Endothelial cell of umbilical vein (primary cell): ENCODE results near the gene MYO18A. TPM values are rescaled to one million over a fixed set of nuclear protein-coding genes. Genes with fewer than 3 reads are reported as not detected.

ENCODE experiments used
- BruUV-seq: library from RNA; stranded (reverse); fragments of 400-500 nt; replicated peaks from 2 replicates; lab custom pipeline; 2021; lab: Mats Ljungman, UMichigan
- CTCF ChIA-PET: fragments of 300-600, 350-600 bp; sonication (Branson Sonifier 250); formaldehyde crosslinking; loops from one replicate; lab custom pipeline; 2021; ENCODE audit warnings: antibody characterized with exemption, inconsistent platforms; lab: Charles Lee
- POLR2A ChIA-PET: fragments of 300-600, 350-600 bp; sonication (Branson Sonifier 250); formaldehyde crosslinking; loops from one replicate; lab custom pipeline; 2021; ENCODE audit warnings: antibody characterized with exemption, inconsistent platforms; lab: Charles Lee
- DNase-seq: peaks from one replicate; pipeline ENCODE4 v3.0.0-alpha.2; 2011; ENCODE audit warnings: low read depth, low spot score
- FAIRE-seq: peaks from 2 replicates; lab custom pipeline; 2011; peaks lifted over from hg19 to GRCh38; lab: Jason Lieb, UNC
- H2AFZ ChIP-seq: 2 replicates; pipeline ENCODE4 v1.6.0; 2012; ENCODE audit warnings: low read depth, low read length, control low read depth, inconsistent platforms
- H3K27ac ChIP-seq: 2 replicates; pipeline ENCODE4 v1.5.1; 2011; ENCODE audit warnings: low read depth, mild to moderate bottlenecking, control low read depth, low read length, moderate library complexity; ENCODE audit not compliant: insufficient read depth
- H3K27me3 ChIP-seq, 2 experiments: 2 replicates each; pipeline versions ENCODE4 v1.6.0 to v1.6.1; 2011; ENCODE audit warnings: low read length in 2 of 2, mixed read lengths in 1 of 2; ENCODE audit not compliant: control insufficient read depth in 2 of 2, insufficient read depth in 2 of 2
- H3K36me3 ChIP-seq, 2 experiments: 2 replicates in 1 of 2; 3 replicates in 1 of 2; pipeline ENCODE4 v1.5.1; 2011; ENCODE audit warnings: low read length in 2 of 2, mild to moderate bottlenecking in 1 of 2, moderate library complexity in 1 of 2; ENCODE audit not compliant: control insufficient read depth in 2 of 2, insufficient read depth in 2 of 2; ENCODE audit errors: extremely low read depth in 1 of 2
- H3K4me1 ChIP-seq: 3 replicates; pipeline ENCODE4 v1.5.1; 2011; ENCODE audit warnings: mild to moderate bottlenecking, low read length; ENCODE audit not compliant: control insufficient read depth, insufficient read depth; ENCODE audit errors: extremely low read depth
- H3K4me2 ChIP-seq: 2 replicates; pipeline ENCODE4 v1.6.1; 2011; ENCODE audit warnings: low read length, control low read depth, mixed read lengths; ENCODE audit not compliant: insufficient read depth
- H3K4me3 ChIP-seq, 3 experiments: fragments of 200-600 bp in 1 of 3; sonication (generic), shearing (Covaris generic) in 1 of 3; replicated peaks in 1 of 3; 2 replicates each; pipeline ENCODE4 v1.5.1; 2011 to 2016; ENCODE audit warnings: control low read depth in 3 of 3, low read length in 3 of 3, mild to moderate bottlenecking in 2 of 3, inconsistent platforms in 1 of 3, low read depth in 1 of 3, moderate library complexity in 1 of 3; ENCODE audit not compliant: insufficient read depth in 1 of 3
- H3K79me2 ChIP-seq: 2 replicates; pipeline ENCODE4 v1.6.0; 2012; ENCODE audit warnings: low read length, inconsistent platforms; ENCODE audit not compliant: control insufficient read depth, insufficient read depth
- H3K9ac ChIP-seq: replicated peaks from 2 replicates; pipeline ENCODE3; 2011; ENCODE audit warnings: low read length, control low read depth; ENCODE audit not compliant: insufficient read depth; ENCODE audit errors: extremely low read depth
- H3K9me1 ChIP-seq: replicated peaks from 3 replicates; pipeline ENCODE4 v1.6.0; 2011; ENCODE audit warnings: mild to moderate bottlenecking, low read length; ENCODE audit not compliant: control insufficient read depth, insufficient read depth; ENCODE audit errors: extremely low read depth
- H3K9me3 ChIP-seq: replicated peaks from 2 replicates; pipeline ENCODE4 v1.5.1; 2012; ENCODE audit warnings: low read length, inconsistent platforms; ENCODE audit not compliant: control insufficient read depth, insufficient read depth
- H4K20me1 ChIP-seq: replicated peaks from 2 replicates; pipeline ENCODE3; 2011; ENCODE audit warnings: mild to moderate bottlenecking, low read length; ENCODE audit not compliant: control insufficient read depth, insufficient read depth; ENCODE audit errors: extremely low read depth
- EZH2 ChIP-seq: IDR thresholded peaks from 2 replicates; pipeline ENCODE4 v1.6.1; 2012; ENCODE audit warnings: borderline replicate concordance, low read depth, mild to moderate bottlenecking, moderate library complexity, low read length, inconsistent platforms; ENCODE audit not compliant: severe bottlenecking
- FOS ChIP-seq: IDR thresholded peaks from 2 replicates; pipeline ENCODE4 v1.6.1; 2011; ENCODE audit warnings: mild to moderate bottlenecking, low read length, moderate library complexity, borderline replicate concordance; ENCODE audit not compliant: insufficient read depth
- GATA2 ChIP-seq: IDR thresholded peaks from 2 replicates; pipeline ENCODE4 v1.7.0; 2011; ENCODE audit warnings: low read depth, mild to moderate bottlenecking, moderate library complexity, mixed read lengths, low read length; ENCODE audit not compliant: insufficient read length, insufficient read depth
- JUN ChIP-seq: IDR thresholded peaks from 2 replicates; pipeline ENCODE4 v1.6.1; 2011; ENCODE audit warnings: borderline replicate concordance, low read depth; ENCODE audit not compliant: insufficient read length, insufficient read depth
- MYC ChIP-seq: IDR thresholded peaks from one replicate; pipeline ENCODE4 v1.6.1; 2011; ENCODE audit warnings: mild to moderate bottlenecking, low read depth, low read length
- POLR2A ChIP-seq: IDR thresholded peaks from 2 replicates; pipeline ENCODE4 v1.6.1; 2012; ENCODE audit warnings: low read depth, mild to moderate bottlenecking, control low read depth, low read length
- POLR2AphosphoS5 ChIP-seq: IDR thresholded peaks from 2 replicates; pipeline ENCODE4 v1.6.1; 2012; ENCODE audit warnings: low read depth, mild to moderate bottlenecking, control low read depth, low read length, moderate library complexity; ENCODE audit not compliant: insufficient read depth
- dilution Hi-C: fragments of 300-500 bp; cut with MboI; formaldehyde crosslinking; loops from one replicate; pipeline ENCODE4 v1.15.0; 2019; ENCODE audit warnings: low sequenced_read_pairs; ENCODE audit not compliant: extremely low pct_ligation_motif_present
- intact Hi-C: fragments of 100-400 bp; cut with micrococcal nuclease; formaldehyde crosslinking; loops from one replicate; pipeline ENCODE4 v1.10.0; 2022
- polyA plus RNA-seq, 4 experiments: library from polyadenylated mRNA; depleted of rRNA in 3 of 4; stranded (reverse) in 3 of 4; unstranded in 1 of 4; fragments of >200 nt; gene quantifications; 2 replicates each; pipeline versions ENCODE4 v1.2.1 to v1.2.3, GENCODE V29; 2011 to 2012; ENCODE audit warnings: missing spikeins in 1 of 4
- total RNA-seq: library from RNA; stranded (reverse); gene quantifications from 2 replicates; pipeline ENCODE4 v1.2.3, GENCODE V29; 2021
- TF ChIP-seq, protein P1 (sequence below): IDR thresholded peaks from 2 replicates; pipeline ENCODE4 v1.6.1; 2011; ENCODE audit not compliant: insufficient read depth, insufficient read length
- TF ChIP-seq, protein P2 (sequence below), 2 donors: IDR thresholded peaks; 1 replicate in 1 of 2; 2 replicates in 1 of 2; pipeline ENCODE4 v1.5.1; 2011; ENCODE audit warnings: low read length in 2 of 2, mild to moderate bottlenecking in 2 of 2, moderate library complexity in 2 of 2, control low read depth in 1 of 2, inconsistent platforms in 1 of 2, low read depth in 1 of 2; ENCODE audit not compliant: insufficient read depth in 1 of 2; ENCODE audit errors: extremely low read depth in 1 of 2

MYO18A gene
- total and polyA plus RNA-seq, 2 donors (not counting 3 experiments of a cell fraction or from before 2014, with no cell fraction given), result 3.9 to 28.3 TPM

DNA sequence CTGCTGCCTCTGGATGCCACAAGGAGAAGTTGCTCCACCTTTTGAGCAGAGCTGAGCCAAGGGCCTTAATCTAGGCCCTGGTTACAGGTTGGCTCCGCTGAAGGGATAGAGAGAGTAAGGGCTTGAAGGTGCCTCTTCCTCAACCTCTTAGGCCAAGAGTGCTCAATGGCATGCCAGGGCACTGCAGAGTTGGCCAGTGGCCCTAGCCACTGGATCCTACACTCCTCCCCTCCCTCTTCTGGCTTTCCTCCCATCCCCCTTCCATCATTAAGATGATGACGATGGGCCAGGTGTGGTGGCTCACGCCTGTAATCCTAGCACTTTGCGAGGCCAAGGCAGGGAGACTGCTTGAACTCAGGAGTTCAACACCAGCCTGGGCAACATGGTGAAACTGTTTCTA, 50.5 kb downstream of the MYO18A start:
- H3K9me1 ChIP-seq, result no peaks in the 10 kb centered on the region
- H3K36me3 ChIP-seq, result no peaks in the 10 kb centered on the region
- intact Hi-C loops (no loop called here), dilution Hi-C loops (no loop called here)
- DNase-seq (no peak), FAIRE-seq (no peak)
- no peak overlapping the region for H3K4me3 ChIP-seq
- no peaks in the 10 kb centered on the region for H3K9me3 ChIP-seq
- no peaks in the 10 kb centered on the region for H4K20me1 ChIP-seq
- POLR2A ChIA-PET, result no interaction called here
- no peak overlapping the region for H3K9ac ChIP-seq
- no TSS peak for BruUV-seq
- TF ChIP-seq FOS, result no peak
- no peak for TF ChIP-seq GATA2
- TF ChIP-seq JUN, result no peak
- TF ChIP-seq POLR2A, result no peak
- TF ChIP-seq MYC, result no peak
- TF ChIP-seq POLR2AphosphoS5, result no peak
- TF ChIP-seq, protein P1, sequence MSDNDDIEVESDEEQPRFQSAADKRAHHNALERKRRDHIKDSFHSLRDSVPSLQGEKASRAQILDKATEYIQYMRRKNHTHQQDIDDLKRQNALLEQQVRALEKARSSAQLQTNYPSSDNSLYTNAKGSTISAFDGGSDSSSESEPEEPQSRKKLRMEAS, result no peak
- TF ChIP-seq, protein P2, sequence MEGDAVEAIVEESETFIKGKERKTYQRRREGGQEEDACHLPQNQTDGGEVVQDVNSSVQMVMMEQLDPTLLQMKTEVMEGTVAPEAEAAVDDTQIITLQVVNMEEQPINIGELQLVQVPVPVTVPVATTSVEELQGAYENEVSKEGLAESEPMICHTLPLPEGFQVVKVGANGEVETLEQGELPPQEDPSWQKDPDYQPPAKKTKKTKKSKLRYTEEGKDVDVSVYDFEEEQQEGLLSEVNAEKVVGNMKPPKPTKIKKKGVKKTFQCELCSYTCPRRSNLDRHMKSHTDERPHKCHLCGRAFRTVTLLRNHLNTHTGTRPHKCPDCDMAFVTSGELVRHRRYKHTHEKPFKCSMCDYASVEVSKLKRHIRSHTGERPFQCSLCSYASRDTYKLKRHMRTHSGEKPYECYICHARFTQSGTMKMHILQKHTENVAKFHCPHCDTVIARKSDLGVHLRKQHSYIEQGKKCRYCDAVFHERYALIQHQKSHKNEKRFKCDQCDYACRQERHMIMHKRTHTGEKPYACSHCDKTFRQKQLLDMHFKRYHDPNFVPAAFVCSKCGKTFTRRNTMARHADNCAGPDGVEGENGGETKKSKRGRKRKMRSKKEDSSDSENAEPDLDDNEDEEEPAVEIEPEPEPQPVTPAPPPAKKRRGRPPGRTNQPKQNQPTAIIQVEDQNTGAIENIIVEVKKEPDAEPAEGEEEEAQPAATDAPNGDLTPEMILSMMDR (IDR thresholded peaks at IDR 0.05; ENCODE audit: extremely low read depth in 1 of 2, insufficient read depth in 1 of 2, low read depth in 1 of 2, low read length in 2 of 2), result no peak
- TF ChIP-seq EZH2, result no peak
- CTCF ChIA-PET, result interaction anchor here (1.0 to 1.4 kb wide), 3 partner anchors 10 to 90 kb away, joined by 4 to 8 read pairs (median 4); no protein-coding TSS in a partner anchor
- H3K27me3 ChIP-seq, result no peaks in the 10 kb centered on the region
- no peak overlapping the region for H3K4me2 ChIP-seq
- no peaks in the 10 kb centered on the region for H3K4me1 ChIP-seq
- H2AFZ ChIP-seq, result no peak overlapping the region
- no peaks in the 10 kb centered on the region for H3K79me2 ChIP-seq
- H3K27ac ChIP-seq, result no peak overlapping the region
